Osteoblast (primary cell): ENCODE measurements around the gene RIPK1. TPM values are rescaled to one million over a fixed set of nuclear protein-coding genes. Genes with fewer than 3 reads are reported as not detected.
"Not testable (repeated sequence)": the region's sequence is repeated elsewhere in the genome, so short reads cannot be mapped to it uniquely, and the experiment has no call there.

Experiments used
- DNase-seq: peaks from one replicate; pipeline ENCODE4 v3.0.0; 2011; ENCODE audit warnings: low spot score, mixed read lengths; ENCODE audit not compliant: insufficient read length; ENCODE audit errors: missing footprints
- H2AFZ ChIP-seq: 2 replicates; pipeline ENCODE4 v1.6.0; 2011; ENCODE audit warnings: mild to moderate bottlenecking, low read length
- H3K27ac ChIP-seq: 2 replicates; pipeline ENCODE4 v1.5.1; 2011; ENCODE audit warnings: mild to moderate bottlenecking, low read depth, low read length, moderate library complexity
- H3K27me3 ChIP-seq: 2 replicates; pipeline ENCODE4 v1.6.0; 2012; ENCODE audit warnings: mild to moderate bottlenecking, control low read depth, inconsistent platforms, low read length, moderate library complexity; ENCODE audit not compliant: insufficient read depth
- H3K36me3 ChIP-seq: 2 replicates; pipeline ENCODE4 v1.5.1; 2011; ENCODE audit warnings: mild to moderate bottlenecking, low read length, control low read depth, moderate library complexity; ENCODE audit not compliant: insufficient read depth
- H3K4me1 ChIP-seq: 2 replicates; pipeline ENCODE4 v1.5.1; 2011; ENCODE audit warnings: mild to moderate bottlenecking, low read length, control low read depth, moderate library complexity; ENCODE audit not compliant: insufficient read depth
- H3K4me2 ChIP-seq: 2 replicates; pipeline ENCODE4 v1.6.0; 2011; ENCODE audit warnings: mild to moderate bottlenecking, low read length; ENCODE audit not compliant: insufficient read depth
- H3K4me3 ChIP-seq: fragments of 200-600 bp; sonication (generic); 3 replicates; pipeline ENCODE4 v1.5.1; 2012; ENCODE audit warnings: mild to moderate bottlenecking, low read length, inconsistent platforms; ENCODE audit not compliant: insufficient read depth
- H3K79me2 ChIP-seq: 2 replicates; pipeline ENCODE4 v1.6.0; 2012; ENCODE audit warnings: mild to moderate bottlenecking, low read length, control low read depth, inconsistent platforms; ENCODE audit not compliant: insufficient read depth
- H3K9me3 ChIP-seq: 2 replicates; pipeline ENCODE4 v1.5.1; 2011; ENCODE audit warnings: low read depth, low read length, control low read depth
- H4K20me1 ChIP-seq: 2 replicates; pipeline ENCODE4 v1.6.0; 2012; ENCODE audit warnings: mild to moderate bottlenecking, low read length, control low read depth; ENCODE audit not compliant: insufficient read depth
- total RNA-seq: library from RNA; depleted of rRNA; stranded (reverse); fragments of >200 nt; gene quantifications from 2 replicates; pipeline ENCODE4 v1.2.3, GENCODE V29; 2012
- TF ChIP-seq, protein P1 (sequence below): IDR thresholded peaks from 2 replicates; pipeline ENCODE4 v1.5.1; 2011; ENCODE audit warnings: mild to moderate bottlenecking, low read depth, low read length, moderate library complexity; ENCODE audit errors: extremely low read depth

RIPK1 gene
- total RNA-seq, 1 donor = 29.3 TPM

DNA sequence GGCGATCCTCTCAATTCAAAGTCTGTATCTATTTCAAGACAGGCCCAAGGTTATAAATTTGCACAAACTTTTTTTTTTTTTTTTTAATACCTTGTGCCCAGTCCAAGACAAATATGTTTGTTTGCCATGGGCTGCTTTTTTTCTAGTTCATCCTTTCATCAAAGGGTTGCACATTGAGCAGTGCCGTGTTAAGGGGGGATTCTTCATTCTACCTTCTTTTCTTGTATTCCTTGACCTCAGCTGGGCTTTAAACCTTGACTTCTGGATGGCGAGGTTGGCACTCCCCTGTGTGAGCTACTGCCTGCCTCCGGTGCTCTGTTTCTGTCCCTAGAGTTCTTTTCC, 7.4 kb downstream of the RIPK1 start:
- no peaks in the 10 kb centered on the region for H3K9me3 ChIP-seq
- peak overlapping the region; percentile 44 for H3K4me2 ChIP-seq
- H4K20me1 ChIP-seq = peaks cover 31% of the 10 kb centered on the region
- TF ChIP-seq, protein P1, sequence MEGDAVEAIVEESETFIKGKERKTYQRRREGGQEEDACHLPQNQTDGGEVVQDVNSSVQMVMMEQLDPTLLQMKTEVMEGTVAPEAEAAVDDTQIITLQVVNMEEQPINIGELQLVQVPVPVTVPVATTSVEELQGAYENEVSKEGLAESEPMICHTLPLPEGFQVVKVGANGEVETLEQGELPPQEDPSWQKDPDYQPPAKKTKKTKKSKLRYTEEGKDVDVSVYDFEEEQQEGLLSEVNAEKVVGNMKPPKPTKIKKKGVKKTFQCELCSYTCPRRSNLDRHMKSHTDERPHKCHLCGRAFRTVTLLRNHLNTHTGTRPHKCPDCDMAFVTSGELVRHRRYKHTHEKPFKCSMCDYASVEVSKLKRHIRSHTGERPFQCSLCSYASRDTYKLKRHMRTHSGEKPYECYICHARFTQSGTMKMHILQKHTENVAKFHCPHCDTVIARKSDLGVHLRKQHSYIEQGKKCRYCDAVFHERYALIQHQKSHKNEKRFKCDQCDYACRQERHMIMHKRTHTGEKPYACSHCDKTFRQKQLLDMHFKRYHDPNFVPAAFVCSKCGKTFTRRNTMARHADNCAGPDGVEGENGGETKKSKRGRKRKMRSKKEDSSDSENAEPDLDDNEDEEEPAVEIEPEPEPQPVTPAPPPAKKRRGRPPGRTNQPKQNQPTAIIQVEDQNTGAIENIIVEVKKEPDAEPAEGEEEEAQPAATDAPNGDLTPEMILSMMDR = no peak
- H3K79me2 ChIP-seq = peaks cover 83% of the 10 kb centered on the region
- peak overlapping the region; percentile 30 for H3K27ac ChIP-seq
- H3K4me1 ChIP-seq = peaks cover 18% of the 10 kb centered on the region
- H3K27me3 ChIP-seq = no peaks in the 10 kb centered on the region
- no peak overlapping the region for H2AFZ ChIP-seq
- peaks cover 29% of the 10 kb centered on the region for H3K36me3 ChIP-seq
- no peak overlapping the region for H3K4me3 ChIP-seq
- DNase-seq = no peak

GRCh38 chr6:3076320-3076719, 8.0 kb downstream of the RIPK1 start:
- TF ChIP-seq, protein P1 = no peak
- Histone ChIP-seq H3K79me2 (peaks cover 83% of the 10 kb centered on the region), H3K27me3 (no peaks in the 10 kb centered on the region), H4K20me1 (peaks cover 31% of the 10 kb centered on the region), H3K4me3 (no peak overlapping the region), H2AFZ (no peak overlapping the region), H3K4me2 (no peak overlapping the region), H3K36me3 (peaks cover 33% of the 10 kb centered on the region), H3K27ac (no peak overlapping the region), H3K4me1 (peaks cover 18% of the 10 kb centered on the region), H3K9me3 (no peaks in the 10 kb centered on the region)
- no peak for DNase-seq

DNA sequence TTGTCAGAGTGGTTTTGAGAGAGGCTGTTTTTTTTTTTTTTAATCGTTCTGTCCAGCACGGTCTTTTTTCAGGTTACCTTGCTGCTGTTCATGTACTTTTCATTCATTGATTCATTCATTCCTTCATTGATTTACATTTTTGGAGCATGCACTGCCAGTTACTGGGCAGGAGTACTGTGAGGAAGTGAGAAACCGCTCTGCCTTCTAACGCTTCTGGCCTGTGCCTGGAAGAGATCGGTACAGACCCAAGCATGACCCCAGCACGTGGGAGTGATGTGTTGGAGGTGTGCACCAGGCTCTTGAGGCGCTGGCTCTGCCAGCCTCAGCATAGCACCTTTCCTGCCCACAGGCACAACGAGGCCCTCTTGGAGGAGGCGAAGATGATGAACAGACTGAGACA, 9.1 kb downstream of the RIPK1 start:
- DNase-seq = no peak
- Histone ChIP-seq H3K4me3 (no peak overlapping the region), H3K4me2 (no peak overlapping the region), H3K79me2 (peaks cover 76% of the 10 kb centered on the region), H4K20me1 (peaks cover 27% of the 10 kb centered on the region), H2AFZ (no peak overlapping the region), H3K27ac (no peak overlapping the region), H3K9me3 (no peaks in the 10 kb centered on the region), H3K27me3 (no peaks in the 10 kb centered on the region), H3K4me1 (peaks cover 18% of the 10 kb centered on the region), H3K36me3 (peaks cover 34% of the 10 kb centered on the region)
- TF ChIP-seq, protein P1 = no peak

DNA sequence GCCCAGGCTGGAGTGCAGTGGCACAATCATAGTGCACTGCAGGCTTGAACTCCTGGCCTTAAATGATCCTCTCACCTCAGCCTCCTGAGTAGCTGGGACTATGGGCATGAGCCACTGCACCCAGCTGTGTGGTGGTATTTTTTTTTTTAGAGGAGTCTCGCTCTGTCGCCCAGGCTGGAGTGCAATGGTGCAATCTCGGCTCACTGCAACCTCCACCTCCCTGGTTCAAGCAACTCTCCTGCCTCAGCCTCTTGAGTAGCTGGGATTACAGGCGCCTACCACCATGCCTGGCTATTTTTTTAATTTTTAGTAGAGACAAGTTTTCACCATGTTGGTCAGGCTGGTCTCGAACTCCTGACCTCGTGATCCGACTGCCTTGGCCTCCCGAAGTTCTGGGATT, 10.7 kb downstream of the RIPK1 start:
- peaks cover 18% of the 10 kb centered on the region for H3K4me1 ChIP-seq
- H3K27me3 ChIP-seq, DNase-seq, H3K27ac ChIP-seq, H3K4me3 ChIP-seq, H3K9me3 ChIP-seq, H2AFZ ChIP-seq, H3K4me2 ChIP-seq: not testable (repeated sequence)
- peaks cover 17% of the 10 kb centered on the region for H4K20me1 ChIP-seq
- peaks cover 45% of the 10 kb centered on the region for H3K36me3 ChIP-seq
- peaks cover 65% of the 10 kb centered on the region for H3K79me2 ChIP-seq
